Mesendoderm (in vitro differentiated cells): ENCODE results near the gene FXR2.
"Not testable (repeated sequence)": the region's sequence is repeated elsewhere in the genome, so short reads cannot be mapped to it uniquely, and the experiment has no call there.

Source experiments
- DNase-seq: peaks from one replicate; pipeline ENCODE4 v3.0.0; 2013
- H2AK5ac ChIP-seq: 2 replicates; pipeline ENCODE4 v1.6.1; 2013; ENCODE audit warnings: low read length, inconsistent platforms
- H2BK120ac ChIP-seq: 2 replicates; pipeline ENCODE4 v1.6.1; 2013; ENCODE audit warnings: low read depth, mild to moderate bottlenecking, low read length, moderate library complexity, mixed read lengths
- H2BK15ac ChIP-seq: replicated peaks from 2 replicates; pipeline ENCODE4 v1.6.1; 2013; ENCODE audit warnings: low read depth, mild to moderate bottlenecking, moderate library complexity
- H2BK5ac ChIP-seq: 2 replicates; pipeline ENCODE4 v1.6.1; 2013; ENCODE audit warnings: low read length, inconsistent platforms
- H3K18ac ChIP-seq: 2 replicates; pipeline ENCODE4 v1.6.1; 2013; ENCODE audit warnings: mild to moderate bottlenecking, low read length, mixed read lengths
- H3K23ac ChIP-seq: one replicate; pipeline ENCODE4 v1.6.1; 2013; ENCODE audit warnings: low read length
- H3K27ac ChIP-seq: 2 replicates; pipeline ENCODE4 v1.5.1; 2013; ENCODE audit warnings: low read depth, mild to moderate bottlenecking, inconsistent platforms, low read length, moderate library complexity
- H3K27me3 ChIP-seq: 2 replicates; pipeline ENCODE4 v1.6.1; 2013; ENCODE audit warnings: low read length, control low read depth, mild to moderate bottlenecking, inconsistent platforms; ENCODE audit not compliant: insufficient read depth, poor library complexity
- H3K36me3 ChIP-seq: 2 replicates; pipeline ENCODE4 v1.6.1; 2013; ENCODE audit warnings: low read length, inconsistent platforms; ENCODE audit not compliant: control insufficient read depth, insufficient read depth
- H3K4ac ChIP-seq: one replicate; pipeline ENCODE4 v1.6.1; 2013; ENCODE audit warnings: low read depth, mild to moderate bottlenecking, low read length, moderate library complexity
- H3K4me1 ChIP-seq: 2 replicates; pipeline ENCODE4 v1.6.1; 2013; ENCODE audit warnings: low read depth, low read length, inconsistent platforms; ENCODE audit not compliant: control insufficient read depth
- H3K4me2 ChIP-seq: 2 replicates; pipeline ENCODE4 v1.6.1; 2013; ENCODE audit warnings: low read length
- H3K4me3 ChIP-seq: 2 replicates; pipeline ENCODE4 v1.5.1; 2013; ENCODE audit warnings: mild to moderate bottlenecking, low read length
- H3K56ac ChIP-seq: one replicate; pipeline ENCODE4 v1.6.1; 2013; ENCODE audit warnings: low read length
- H3K79me1 ChIP-seq: 2 replicates; pipeline ENCODE4 v1.6.1; 2013; ENCODE audit warnings: low read length, inconsistent platforms
- H3K79me2 ChIP-seq: 2 replicates; pipeline ENCODE4 v1.6.1; 2013; ENCODE audit warnings: mild to moderate bottlenecking, low read length; ENCODE audit not compliant: control insufficient read depth, insufficient read depth
- H3K9ac ChIP-seq: 2 replicates; pipeline ENCODE4 v1.6.1; 2013; ENCODE audit warnings: low read length, inconsistent platforms
- H4K5ac ChIP-seq: one replicate; pipeline ENCODE4 v1.6.1; 2013; ENCODE audit warnings: low read length
- H4K8ac ChIP-seq: one replicate; pipeline ENCODE4 v1.6.1; 2013; ENCODE audit warnings: low read depth, mild to moderate bottlenecking, control low read depth, low read length, moderate library complexity
- WGBS: extraction: QIAGEN DNeasy Blood & Tissue Kit; methylation state at CpG from one replicate; pipeline ENCODE4 v1.1.7; 2013; ENCODE audit warnings: low lambda C conversion rate, missing lambda C conversion rate; ENCODE audit not compliant: insufficient coverage; ENCODE audit errors: extremely low coverage; 5-methylcytosine and 5-hydroxymethylcytosine counted together

FXR2 gene

DNA sequence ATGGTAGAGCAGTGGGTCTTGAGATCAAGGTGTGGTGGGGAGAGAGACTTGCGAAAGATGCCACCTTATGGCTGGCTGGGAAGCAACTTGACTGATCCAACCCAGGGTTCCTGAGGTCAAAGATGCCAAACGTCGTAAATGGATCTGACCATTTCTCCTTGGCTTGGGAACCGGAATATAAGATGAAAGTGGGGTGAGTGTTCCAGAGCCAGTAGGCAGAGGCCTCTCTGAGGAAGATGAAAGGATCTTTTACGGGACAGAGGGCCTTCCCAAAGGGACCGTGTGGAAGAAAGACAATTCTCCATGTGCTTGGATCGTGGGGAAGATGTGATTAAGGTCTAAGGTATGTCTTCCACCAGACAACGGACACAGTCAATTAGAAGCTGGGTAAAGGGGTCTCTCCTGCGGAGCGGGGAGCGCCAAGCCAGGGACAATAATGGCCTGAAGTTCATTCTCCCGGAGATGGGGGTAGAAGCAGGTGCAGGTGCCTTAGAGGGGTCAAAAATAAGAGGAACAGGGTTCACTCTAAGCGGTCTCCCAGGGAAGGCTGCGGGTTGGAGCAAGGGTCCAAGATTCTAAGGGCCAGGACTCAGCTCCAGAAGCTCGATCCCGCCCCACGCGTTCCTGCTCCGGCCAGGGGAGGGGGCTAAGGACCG lies 800 bp downstream of the FXR2 start:
- Histone ChIP-seq H3K27ac (peak overlapping the region; percentile 95), H2BK5ac (no peak overlapping the region), H3K79me1 (peaks cover 17% of the 10 kb centered on the region), H3K56ac (peak overlapping the region; percentile 86), H2BK15ac (no peak overlapping the region), H2BK120ac (no peak overlapping the region), H3K27me3 (no peaks in the 10 kb centered on the region), H3K18ac (peak overlapping the region; percentile 80), H3K4ac (no peak overlapping the region), H3K9ac (peak overlapping the region; percentile 82), H4K5ac (no peak overlapping the region), H3K4me1 (peaks cover 11% of the 10 kb centered on the region), H4K8ac (no peak overlapping the region), H3K79me2 (peaks cover 15% of the 10 kb centered on the region), H3K4me2 (peak overlapping the region; percentile 87), H3K23ac (no peak overlapping the region), H3K4me3 (peak overlapping the region; percentile 70), H2AK5ac (peak overlapping the region; percentile 37), H3K36me3 (no peaks in the 10 kb centered on the region)
- WGBS = no CpG with 5 or more reads among the region's 20 CpGs
- peak; percentile 43 for DNase-seq

- no CpG with 5 or more reads among the region's 1 CpG for WGBS
- Histone ChIP-seq H3K4me3 (no peak overlapping the region), H3K23ac (no peak overlapping the region), H2AK5ac (no peak overlapping the region), H4K5ac (no peak overlapping the region), H2BK15ac (no peak overlapping the region), H3K56ac (no peak overlapping the region), H3K27me3 (no peaks in the 10 kb centered on the region), H3K4ac (no peak overlapping the region), H3K18ac (no peak overlapping the region), H3K27ac (no peak overlapping the region), H3K4me1 (peaks cover 11% of the 10 kb centered on the region), H3K9ac (no peak overlapping the region), H3K36me3 (no peaks in the 10 kb centered on the region), H3K79me2 (peaks cover 15% of the 10 kb centered on the region), H2BK120ac (no peak overlapping the region), H4K8ac (no peak overlapping the region), H3K79me1 (peaks cover 17% of the 10 kb centered on the region), H2BK5ac (no peak overlapping the region), H3K4me2 (no peak overlapping the region)
- no peak for DNase-seq
Observed at GRCh38 chr17:7612294-7612640, 2.4 kb downstream of the FXR2 start.

DNA sequence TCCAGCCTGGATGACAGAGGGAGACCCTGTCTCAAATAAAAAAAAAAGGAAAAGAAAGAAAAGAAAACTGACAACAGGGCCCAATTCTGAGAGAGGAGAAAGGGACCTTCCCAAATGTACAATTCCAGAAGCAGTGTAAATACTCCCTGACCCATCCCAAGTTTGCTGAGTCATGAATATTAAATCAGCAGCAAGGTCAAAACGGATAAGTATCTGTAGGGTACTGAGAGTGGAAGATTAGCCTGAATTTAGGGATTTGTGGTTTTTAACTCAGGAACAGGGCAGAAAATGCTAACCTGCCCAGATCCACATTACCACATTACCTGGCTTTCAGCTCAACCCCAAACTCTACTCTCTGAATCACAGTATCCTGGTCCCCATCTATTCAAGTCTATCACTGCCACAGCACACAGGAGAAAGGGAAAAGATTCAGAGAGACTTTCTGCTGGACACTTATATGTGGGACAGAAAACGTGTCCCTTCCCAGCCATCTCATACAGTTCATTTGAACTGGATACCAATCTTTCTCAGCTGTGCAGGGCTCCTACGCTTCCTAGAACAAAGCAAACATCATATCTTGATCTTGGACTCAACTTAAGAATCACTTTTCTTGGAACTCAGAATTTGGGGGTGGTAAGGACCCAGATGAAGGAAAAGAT lies 2.9 kb downstream of the FXR2 start:
- H3K27me3 ChIP-seq = no peaks in the 10 kb centered on the region
- WGBS = no CpG with 5 or more reads among the region's 3 CpGs
- peaks cover 17% of the 10 kb centered on the region for H3K79me1 ChIP-seq
- no peak overlapping the region for H3K4me2 ChIP-seq
- H4K8ac ChIP-seq = no peak overlapping the region
- H2AK5ac ChIP-seq = no peak overlapping the region
- no peak overlapping the region for H3K56ac ChIP-seq
- H3K4me1 ChIP-seq = peaks cover 11% of the 10 kb centered on the region
- no peak overlapping the region for H4K5ac ChIP-seq
- H3K9ac ChIP-seq = peak overlapping the region; percentile 40
- no peak overlapping the region for H3K18ac ChIP-seq
- H2BK15ac ChIP-seq = no peak overlapping the region
- no peak overlapping the region for H3K27ac ChIP-seq
- no peak for DNase-seq
- H3K36me3 ChIP-seq = no peaks in the 10 kb centered on the region
- H3K4me3 ChIP-seq = no peak overlapping the region
- no peak overlapping the region for H2BK120ac ChIP-seq
- no peak overlapping the region for H2BK5ac ChIP-seq
- peaks cover 15% of the 10 kb centered on the region for H3K79me2 ChIP-seq
- no peak overlapping the region for H3K4ac ChIP-seq
- no peak overlapping the region for H3K23ac ChIP-seq

DNA sequence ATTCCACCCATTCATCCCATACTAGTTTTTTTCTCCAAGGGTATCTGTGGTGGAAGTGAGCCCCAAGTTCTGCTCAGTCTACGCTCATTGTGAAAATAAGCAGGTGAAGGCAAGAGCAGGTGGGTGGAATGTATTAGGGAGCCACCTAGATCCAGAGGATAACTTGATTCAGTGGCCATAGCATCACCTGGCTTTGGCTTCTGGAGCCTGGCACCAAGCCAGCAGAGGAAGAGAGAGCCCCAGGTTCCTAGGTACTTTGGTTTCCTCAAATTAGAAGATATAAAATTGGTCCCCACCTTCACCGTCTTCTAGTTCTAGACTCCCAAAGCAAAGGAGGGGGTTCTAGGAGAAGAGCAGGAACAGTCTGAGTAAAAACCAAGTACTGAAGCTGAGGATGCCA lies 4.1 kb downstream of the FXR2 start:
- peaks cover 19% of the 10 kb centered on the region for H3K79me1 ChIP-seq
- no peak overlapping the region for H3K9ac ChIP-seq
- H3K23ac ChIP-seq = no peak overlapping the region
- H2AK5ac ChIP-seq = no peak overlapping the region
- no peak overlapping the region for H2BK15ac ChIP-seq
- H3K4me2 ChIP-seq = no peak overlapping the region
- no peak overlapping the region for H4K5ac ChIP-seq
- no peak overlapping the region for H3K18ac ChIP-seq
- no peak overlapping the region for H2BK120ac ChIP-seq
- DNase-seq = no peak
- no peak overlapping the region for H3K27ac ChIP-seq
- H3K27me3 ChIP-seq = no peaks in the 10 kb centered on the region
- no peak overlapping the region for H4K8ac ChIP-seq
- H3K56ac ChIP-seq = no peak overlapping the region
- H3K4me1 ChIP-seq = peaks cover 11% of the 10 kb centered on the region
- peaks cover 2% of the 10 kb centered on the region for H3K36me3 ChIP-seq
- no CpG with 5 or more reads among the region's 2 CpGs for WGBS
- H3K4me3 ChIP-seq = no peak overlapping the region
- H3K79me2 ChIP-seq = peaks cover 15% of the 10 kb centered on the region
- H2BK5ac ChIP-seq = no peak overlapping the region
- H3K4ac ChIP-seq = no peak overlapping the region

- no peak overlapping the region for H2BK120ac ChIP-seq
- H2BK5ac ChIP-seq = no peak overlapping the region
- H2BK15ac ChIP-seq = no peak overlapping the region
- peaks cover 3% of the 10 kb centered on the region for H3K79me1 ChIP-seq
- H3K4ac ChIP-seq = no peak overlapping the region
- no peaks in the 10 kb centered on the region for H3K4me1 ChIP-seq
- DNase-seq = peak; percentile 26
- H4K8ac ChIP-seq = no peak overlapping the region
- peaks cover 3% of the 10 kb centered on the region for H3K36me3 ChIP-seq
- WGBS = no CpG with 5 or more reads among the region's 4 CpGs
- H3K27me3 ChIP-seq = no peaks in the 10 kb centered on the region
- no peak overlapping the region for H3K23ac ChIP-seq
- no peak overlapping the region for H3K56ac ChIP-seq
- no peak overlapping the region for H3K4me3 ChIP-seq
- H2AK5ac ChIP-seq = no peak overlapping the region
- no peak overlapping the region for H3K4me2 ChIP-seq
- peaks cover 2% of the 10 kb centered on the region for H3K79me2 ChIP-seq
- H3K27ac ChIP-seq = no peak overlapping the region
- H3K18ac ChIP-seq = no peak overlapping the region
- no peak overlapping the region for H3K9ac ChIP-seq
- H4K5ac ChIP-seq = no peak overlapping the region
Observed at GRCh38 chr17:7606280-7606679, 8.4 kb downstream of the FXR2 start.

DNA sequence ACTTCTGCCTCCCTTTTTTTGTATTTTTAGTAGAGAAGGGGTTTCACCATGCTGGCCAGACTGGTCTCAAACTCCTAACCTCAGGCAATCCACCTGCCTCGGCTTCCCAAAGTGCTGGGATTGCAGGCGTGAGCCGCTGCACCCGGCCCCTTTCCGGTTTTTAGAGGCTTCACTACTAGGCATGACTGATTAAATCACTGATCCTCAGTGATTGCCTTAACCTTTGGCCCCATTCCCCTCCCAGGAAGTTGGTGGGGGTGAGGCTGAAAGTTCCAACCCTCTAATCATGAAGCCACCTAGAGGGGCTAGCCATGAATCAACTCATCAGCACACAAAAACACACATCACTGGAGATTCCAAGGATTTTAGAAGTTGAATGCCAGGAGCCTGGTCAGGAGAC lies 17.1 kb downstream of the FXR2 start:
- not testable (repeated sequence) for H4K5ac ChIP-seq, H3K27me3 ChIP-seq, H2BK5ac ChIP-seq, H3K56ac ChIP-seq, H2BK120ac ChIP-seq, H3K4me3 ChIP-seq, H3K79me2 ChIP-seq, H3K9ac ChIP-seq, H3K79me1 ChIP-seq, H3K27ac ChIP-seq, DNase-seq, H3K4ac ChIP-seq, H3K18ac ChIP-seq, H2BK15ac ChIP-seq, H3K4me2 ChIP-seq, H2AK5ac ChIP-seq, H3K4me1 ChIP-seq, H4K8ac ChIP-seq, H3K36me3 ChIP-seq, H3K23ac ChIP-seq
- WGBS = no CpG with 5 or more reads among the region's 5 CpGs
